CD4-positive, alpha-beta T cell treated with Interferon gamma for 1 hour (primary cell): ENCODE results near the gene TBC1D9.
"Not testable (repeated sequence)": the region's sequence is repeated elsewhere in the genome, so short reads cannot be mapped to it uniquely, and the experiment has no call there.

Experiments
- DNase-seq: peaks from one replicate; pipeline ENCODE4 v3.0.0-alpha.2; 2020

Gene TBC1D9

DNA sequence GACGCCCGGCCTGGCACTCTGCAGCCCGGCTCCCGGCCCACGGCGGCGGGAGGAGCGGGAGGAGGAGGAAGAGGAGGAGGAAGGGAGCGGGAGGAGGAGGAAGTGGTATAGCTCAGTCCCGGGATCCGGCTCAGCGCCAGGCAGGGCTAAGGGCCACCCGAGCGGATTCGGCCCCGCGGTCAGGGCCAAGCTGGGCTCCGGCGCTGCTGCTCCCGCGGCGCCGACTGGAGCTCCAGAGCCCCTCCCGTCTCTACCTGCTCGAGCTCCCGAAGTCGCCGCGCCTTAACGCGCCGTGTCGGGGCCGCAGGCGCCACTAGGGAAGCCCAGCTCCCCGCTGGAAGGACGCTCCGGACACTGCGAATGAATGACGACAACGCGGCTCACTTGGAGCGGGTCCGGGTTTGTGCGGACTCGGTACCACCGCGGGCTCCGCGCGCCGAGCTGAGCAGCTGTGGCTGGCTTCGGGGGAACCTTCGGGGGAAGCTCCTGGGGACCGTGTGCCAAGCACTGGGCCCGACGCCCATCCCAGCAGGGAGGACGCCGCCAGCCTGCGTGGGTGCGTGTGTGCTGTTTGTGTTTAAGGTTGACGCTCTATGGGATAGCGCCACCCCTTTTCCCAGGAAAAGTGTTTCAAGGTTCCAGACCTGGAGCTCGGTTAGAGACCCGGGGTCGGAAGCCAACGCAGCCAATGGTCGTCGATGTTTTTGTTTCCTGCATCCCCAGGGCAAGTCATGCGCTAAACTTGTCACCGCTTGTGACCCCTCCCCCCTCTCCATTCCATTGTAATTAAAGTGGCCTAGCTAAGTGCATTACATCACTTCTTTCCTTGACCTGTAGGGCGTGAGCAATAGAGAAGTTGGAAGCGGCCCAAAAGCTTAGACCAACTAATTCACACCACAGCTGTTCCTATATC is at the start of gene TBC1D9:
Gene TBC1D9, minus strand, starts transcription at position 67 of the 913 bp plus-strand sequence. CDS start 340 bp downstream, outside the sequence.
- peak; percentile 78 for DNase-seq

- no peak for DNase-seq
These were observed 49.1 kb upstream of the TBC1D9 start for GRCh38 chr4:140805293-140805692.

- DNase-seq: no peak
These were observed 46.4 kb upstream of the TBC1D9 start for GRCh38 chr4:140802591-140802990.

DNA sequence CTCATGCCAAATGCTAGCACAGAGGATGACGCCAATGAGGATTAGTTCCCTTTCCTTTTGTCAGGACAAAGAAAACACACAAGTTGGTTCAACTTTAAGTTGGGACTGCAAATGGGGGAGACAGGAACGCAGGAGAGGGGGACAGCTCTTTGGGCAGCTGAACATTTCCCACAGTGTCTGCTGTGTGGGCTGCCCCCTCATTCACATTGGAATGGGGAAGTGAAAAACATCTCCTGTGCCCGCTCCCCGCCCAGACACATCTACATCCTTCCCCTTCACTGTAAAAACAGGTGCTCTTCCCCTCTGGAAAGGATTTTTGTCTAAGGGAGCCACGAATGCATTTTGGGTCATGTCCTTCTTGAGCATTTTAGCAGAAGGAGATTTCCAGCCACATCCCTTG is 44.5 kb upstream of the TBC1D9 start:
- peak; percentile 19 for DNase-seq

- DNase-seq: no peak
These were observed 43.6 kb upstream of the TBC1D9 start for GRCh38 chr4:140799686-140800225.

DNA sequence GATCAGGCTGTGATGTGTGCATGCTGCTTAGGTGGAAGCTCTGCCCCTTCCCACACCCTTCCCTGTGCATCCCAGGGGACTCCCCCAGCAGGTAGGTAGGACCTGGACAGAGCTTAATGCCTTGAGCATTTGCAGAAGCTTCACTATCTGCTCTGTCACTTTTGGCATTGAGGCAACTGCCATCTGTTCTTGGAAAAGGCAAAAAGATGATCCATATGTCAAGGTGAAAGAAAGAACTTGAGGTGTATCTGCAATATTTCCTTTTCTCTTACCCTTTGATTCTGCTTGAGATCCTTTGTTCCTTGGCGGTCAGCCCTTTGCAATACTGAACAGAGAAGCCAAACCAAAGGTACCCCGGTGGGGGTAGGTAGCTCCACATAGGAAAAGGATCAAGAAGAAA is 37.1 kb upstream of the TBC1D9 start:
- DNase-seq: no peak

- peak; percentile 75 for DNase-seq
These were observed 34.6 kb upstream of the TBC1D9 start for GRCh38 chr4:140790765-140791164.

DNA sequence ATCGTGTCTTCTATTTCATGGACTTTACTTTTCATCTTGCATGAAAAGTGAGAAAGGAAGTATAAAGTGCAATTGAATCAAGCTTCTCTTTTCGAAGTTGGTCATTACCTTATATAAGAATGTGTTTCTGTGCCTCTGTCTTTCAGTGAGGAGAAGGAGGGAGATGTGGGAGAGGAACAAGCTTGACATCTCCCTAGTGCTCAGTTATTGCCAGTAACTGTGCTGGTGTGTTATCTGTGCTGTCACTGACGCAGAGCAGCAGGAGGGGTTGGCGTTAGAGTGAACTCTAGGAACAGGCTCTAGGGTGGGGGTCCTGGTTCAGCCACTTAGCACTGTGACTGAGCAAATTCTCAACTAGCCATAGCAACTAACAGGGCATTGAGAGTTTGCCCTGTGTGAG is 34.0 kb upstream of the TBC1D9 start:
- no peak for DNase-seq

DNA sequence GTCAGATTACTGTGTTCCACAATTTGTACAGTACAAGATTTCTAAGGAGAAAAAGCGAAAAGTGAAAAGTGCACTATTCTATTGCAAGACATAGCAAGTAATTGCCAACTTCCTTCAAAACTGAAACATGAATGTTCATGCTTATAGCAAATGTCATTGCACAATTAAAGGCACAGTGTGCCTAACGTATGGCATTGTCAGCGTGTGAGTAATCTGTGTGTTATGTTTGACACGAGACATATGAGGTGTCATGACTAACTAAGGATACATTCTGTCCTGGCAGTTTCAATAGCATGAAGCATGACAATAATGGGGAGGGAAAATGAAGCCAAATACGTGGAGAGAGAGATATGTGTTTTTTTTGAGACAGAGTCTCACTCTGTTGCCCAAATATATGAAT is 33.6 kb upstream of the TBC1D9 start:
- peak; percentile 19 for DNase-seq

DNA sequence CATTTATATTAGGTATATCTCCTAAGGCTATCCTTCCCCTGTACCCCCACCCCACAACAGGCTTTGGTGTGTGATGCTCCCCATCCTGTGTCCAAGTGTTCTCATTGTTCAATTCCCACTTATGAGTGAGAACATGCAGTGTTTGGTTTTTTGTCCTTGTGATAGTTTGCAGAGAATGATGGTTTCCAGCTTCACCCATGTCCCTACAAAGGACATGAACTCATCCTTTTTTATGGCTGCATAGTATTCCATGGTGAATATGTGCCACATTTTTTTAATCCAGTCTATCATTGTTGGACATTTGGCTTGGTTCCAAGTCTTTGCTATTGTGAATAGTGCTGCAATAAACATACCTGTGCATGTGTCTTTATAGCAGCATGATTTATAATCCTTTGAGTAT is 26.6 kb upstream of the TBC1D9 start:
- not testable (repeated sequence) for DNase-seq

GRCh38 chr4:140781596-140781995 is 25.4 kb upstream of the TBC1D9 start:
- no peak for DNase-seq

DNA sequence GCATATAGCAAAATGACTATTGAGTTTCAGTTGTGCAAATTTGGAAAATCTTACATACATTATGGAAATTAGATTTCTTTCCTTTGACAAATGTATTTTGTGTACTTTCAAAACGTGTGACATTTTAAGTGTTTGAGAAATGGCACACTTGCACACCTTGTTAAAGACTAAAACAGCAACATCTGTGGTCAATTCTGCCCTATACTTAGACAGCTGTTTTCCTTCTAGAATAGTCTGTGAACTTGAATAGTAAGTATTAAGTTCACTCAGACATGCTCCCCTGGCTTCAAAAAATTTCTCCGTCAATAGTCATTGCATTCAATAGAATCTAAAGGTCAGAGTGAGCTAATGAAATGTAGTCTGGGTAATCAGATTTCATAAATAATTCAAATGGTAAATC is 21.7 kb upstream of the TBC1D9 start:
- DNase-seq: no peak

GRCh38 chr4:140777386-140777785 is 21.2 kb upstream of the TBC1D9 start:
- DNase-seq: no peak

DNA sequence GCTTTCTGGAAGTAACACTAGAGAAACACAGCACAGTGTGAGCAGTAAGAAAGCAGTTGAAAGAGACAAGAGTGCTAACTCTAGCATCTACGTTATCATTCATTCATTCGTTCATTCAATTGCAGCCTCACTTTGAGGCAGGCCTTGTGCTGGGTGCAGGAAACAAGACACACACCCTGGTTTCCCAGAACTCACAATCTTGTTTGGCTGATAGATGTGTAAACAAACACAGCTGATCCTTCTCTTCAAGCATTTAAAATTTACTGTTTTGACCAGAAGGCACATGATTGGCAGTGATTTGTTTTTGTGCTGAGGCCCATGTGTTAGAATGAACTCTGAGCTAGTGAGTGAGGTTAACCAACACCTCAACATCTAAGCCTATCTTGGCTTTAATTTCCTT is 20.4 kb upstream of the TBC1D9 start:
- DNase-seq: no peak

DNA sequence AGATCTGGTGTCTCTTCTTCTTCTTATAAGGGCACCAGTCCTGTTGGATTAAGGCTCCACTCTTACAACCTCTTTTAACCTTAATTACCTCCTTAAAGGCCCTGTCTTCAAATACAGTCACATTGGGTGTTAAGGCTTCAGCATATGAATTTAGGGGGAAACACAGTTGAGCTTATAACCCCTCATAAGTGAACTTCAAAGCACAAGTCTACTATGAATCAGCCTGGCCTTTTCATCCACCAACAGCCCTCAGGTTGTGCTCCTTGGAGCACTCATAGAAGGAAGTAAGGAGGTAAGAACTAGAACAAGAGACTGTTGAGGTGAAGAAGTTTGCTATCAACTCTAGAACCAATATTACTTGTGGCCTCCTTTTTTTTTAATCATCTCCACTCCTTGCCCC is 18.8 kb upstream of the TBC1D9 start:
- no peak for DNase-seq

DNA sequence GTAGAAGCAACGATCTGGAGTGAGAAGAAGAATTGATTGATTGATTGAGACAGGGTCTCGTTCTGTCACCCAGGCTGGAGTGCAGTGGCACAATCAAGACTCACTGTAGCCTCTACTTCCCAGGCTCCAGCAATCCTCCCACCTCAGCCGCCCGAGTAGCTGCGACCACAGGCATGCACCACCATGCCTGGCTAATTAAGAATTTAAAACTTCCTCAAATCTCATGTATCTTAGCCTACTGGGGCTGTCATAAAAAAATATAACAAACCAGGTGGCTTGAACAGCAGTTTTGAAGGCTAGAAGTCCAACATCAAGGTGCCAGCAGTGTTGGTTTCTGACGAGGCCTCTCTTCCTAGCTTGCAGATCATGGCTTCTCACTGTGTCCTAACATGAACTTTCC is 18.3 kb upstream of the TBC1D9 start:
- no peak for DNase-seq

- DNase-seq: no peak
These were observed 13.0 kb upstream of the TBC1D9 start for GRCh38 chr4:140769209-140769608.

DNA sequence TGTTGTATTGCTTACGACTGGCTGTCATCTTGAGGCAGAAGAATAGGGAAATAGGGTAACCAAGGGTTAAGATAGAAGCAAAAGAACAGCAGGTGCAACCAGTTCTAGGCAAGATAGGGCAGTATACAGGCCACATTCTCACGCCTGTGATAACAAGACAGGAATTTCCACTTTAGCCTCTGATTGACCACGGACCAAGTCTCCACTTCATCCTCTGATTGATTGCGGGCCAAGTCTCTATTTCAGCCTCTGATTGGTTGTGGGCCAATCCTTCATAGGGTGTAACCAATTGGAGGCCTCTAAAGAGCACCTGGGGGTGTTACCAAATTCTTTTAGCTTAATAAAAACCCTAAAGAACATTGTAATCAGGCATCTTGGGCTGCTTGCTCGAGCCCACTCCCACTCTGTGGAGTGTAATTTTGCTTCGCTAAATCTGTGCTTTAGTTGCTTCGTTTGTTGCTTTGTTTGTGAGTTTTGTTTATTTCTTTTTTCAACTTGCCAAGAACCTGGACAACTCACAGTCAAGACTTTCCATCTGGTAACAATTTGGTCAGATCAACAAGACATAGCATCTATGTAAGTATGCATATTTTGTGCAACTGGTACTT is 8.7 kb upstream of the TBC1D9 start:
- DNase-seq: no peak

DNA sequence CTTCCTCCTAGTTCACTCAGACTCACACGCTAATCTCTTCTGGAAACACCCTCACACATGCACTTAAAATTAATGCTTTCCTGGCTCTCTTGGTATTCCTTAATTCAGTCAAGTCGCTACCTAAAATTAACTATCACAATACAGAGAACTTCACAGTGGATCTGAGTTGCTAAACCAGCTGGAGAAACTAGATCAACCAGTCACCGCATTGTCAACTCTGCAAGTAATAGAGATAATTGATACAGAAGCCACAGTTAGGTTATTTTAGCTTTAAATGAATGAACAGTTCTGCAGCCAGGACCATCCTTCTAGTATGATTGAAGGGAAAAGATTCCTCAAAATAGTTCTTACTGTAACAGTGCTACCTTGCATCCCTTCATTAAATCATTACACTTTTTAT is 6.0 kb upstream of the TBC1D9 start:
- no peak for DNase-seq

- no peak for DNase-seq
These were observed 1.0 kb upstream of the TBC1D9 start for GRCh38 chr4:140757232-140757630.

- DNase-seq: peak; percentile 38
These were observed 339 bp downstream of the TBC1D9 start for GRCh38 chr4:140755774-140756318.

DNA sequence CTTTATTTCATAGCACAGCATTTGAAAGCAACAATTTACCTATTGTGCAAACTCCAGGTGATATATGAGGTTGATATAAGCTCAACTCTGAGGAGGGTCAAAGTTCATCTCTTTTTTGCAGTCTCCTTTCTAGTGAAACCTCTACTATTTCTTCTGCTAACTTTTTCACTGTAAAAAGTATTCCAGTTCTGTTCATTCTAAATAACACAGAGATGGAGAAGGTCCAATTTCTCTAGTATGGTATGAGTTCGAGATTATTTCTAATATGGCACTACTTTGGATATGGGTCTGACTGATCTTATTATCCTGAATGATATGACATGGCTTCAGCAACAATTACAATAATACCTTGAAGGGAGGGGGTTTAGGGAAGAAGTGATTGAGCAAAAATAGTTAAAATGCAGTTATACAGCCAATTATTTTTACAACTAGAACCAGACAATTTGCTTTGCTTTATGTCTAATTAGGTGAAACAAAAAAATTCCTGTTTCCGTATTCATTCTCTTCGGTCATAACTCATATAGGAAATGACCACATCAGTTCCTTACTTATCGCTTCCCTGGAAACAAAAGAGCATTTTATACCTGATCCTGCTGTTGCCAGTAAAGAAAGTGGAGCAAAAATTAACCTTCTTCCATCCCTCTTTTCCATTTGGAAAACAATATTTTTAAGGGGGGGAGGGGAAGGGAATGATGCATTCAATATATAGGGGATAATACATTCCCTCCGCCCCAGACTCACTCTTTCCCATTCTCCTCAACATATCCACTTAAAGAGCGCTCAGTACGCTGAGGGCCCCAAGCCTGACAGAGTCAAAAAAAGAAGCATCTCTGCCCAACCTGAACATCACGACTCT is 1.0 kb downstream of the TBC1D9 start:
- DNase-seq: no peak

- DNase-seq: no peak
These were observed 2.9 kb downstream of the TBC1D9 start for GRCh38 chr4:140753329-140753728.
